AG09309 (cell line): ENCODE measurements around the gene CHMP4B.

ENCODE experiments used
- DNase-seq: peaks from one replicate; pipeline ENCODE4 v3.0.0-alpha.2; 2010; ENCODE audit warnings: low read depth
- H3K4me3 ChIP-seq: 2 replicates; pipeline ENCODE4 v1.5.1; 2011; ENCODE audit warnings: mild to moderate bottlenecking, low read depth, low read length, moderate library complexity; ENCODE audit not compliant: control insufficient read depth
- TF ChIP-seq, protein P1 (sequence below): IDR thresholded peaks from 2 replicates; pipeline ENCODE4 v1.5.1; 2011; ENCODE audit warnings: mild to moderate bottlenecking, low read depth, low read length, inconsistent platforms; ENCODE audit not compliant: insufficient read depth, control insufficient read depth; ENCODE audit errors: missing control alignments

The CHMP4B gene

DNA sequence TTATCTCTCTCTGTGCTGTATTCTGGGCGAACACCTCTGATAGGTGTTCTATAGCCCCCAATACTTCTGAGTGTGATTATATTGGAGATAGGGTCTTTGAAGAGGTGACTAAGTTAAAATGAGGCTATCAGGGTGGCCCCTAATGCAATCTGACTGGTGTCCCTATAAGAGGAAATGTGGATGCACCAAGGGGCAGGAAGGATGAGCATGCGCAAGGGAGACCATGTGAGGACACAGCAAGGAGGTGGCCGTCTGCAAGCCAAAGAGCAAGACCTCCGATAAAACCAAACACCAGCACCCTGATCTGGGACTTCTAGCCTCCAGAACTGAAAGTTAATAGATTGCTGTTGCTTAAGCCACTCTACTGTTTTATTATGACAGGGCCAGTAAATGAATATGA is 69.2 kb downstream of the CHMP4B start:
- no peak overlapping the region for H3K4me3 ChIP-seq
- TF ChIP-seq, protein P1, sequence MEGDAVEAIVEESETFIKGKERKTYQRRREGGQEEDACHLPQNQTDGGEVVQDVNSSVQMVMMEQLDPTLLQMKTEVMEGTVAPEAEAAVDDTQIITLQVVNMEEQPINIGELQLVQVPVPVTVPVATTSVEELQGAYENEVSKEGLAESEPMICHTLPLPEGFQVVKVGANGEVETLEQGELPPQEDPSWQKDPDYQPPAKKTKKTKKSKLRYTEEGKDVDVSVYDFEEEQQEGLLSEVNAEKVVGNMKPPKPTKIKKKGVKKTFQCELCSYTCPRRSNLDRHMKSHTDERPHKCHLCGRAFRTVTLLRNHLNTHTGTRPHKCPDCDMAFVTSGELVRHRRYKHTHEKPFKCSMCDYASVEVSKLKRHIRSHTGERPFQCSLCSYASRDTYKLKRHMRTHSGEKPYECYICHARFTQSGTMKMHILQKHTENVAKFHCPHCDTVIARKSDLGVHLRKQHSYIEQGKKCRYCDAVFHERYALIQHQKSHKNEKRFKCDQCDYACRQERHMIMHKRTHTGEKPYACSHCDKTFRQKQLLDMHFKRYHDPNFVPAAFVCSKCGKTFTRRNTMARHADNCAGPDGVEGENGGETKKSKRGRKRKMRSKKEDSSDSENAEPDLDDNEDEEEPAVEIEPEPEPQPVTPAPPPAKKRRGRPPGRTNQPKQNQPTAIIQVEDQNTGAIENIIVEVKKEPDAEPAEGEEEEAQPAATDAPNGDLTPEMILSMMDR = no peak
- DNase-seq = no peak

DNA sequence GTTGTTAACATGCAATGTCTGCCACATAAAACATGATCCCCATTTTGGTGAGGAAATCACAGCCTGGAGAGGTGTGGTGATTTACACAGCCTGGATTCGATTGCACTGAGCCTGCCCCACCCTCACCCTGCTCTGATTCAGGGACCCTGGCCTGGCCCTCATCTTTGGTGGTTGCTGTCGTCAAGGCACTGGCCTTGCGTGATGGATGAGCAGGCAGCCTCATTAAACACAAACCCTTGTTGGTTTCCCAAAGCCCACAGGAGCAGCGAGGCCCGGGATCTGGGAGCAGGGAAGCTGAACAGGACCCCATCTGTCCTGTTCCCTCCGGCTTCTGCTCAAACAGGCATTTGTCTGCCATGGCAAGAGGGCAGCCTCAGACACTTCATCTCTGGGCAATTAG is 70.8 kb downstream of the CHMP4B start:
- DNase-seq = no peak
- TF ChIP-seq, protein P1 = no peak
- H3K4me3 ChIP-seq = no peak overlapping the region

DNA sequence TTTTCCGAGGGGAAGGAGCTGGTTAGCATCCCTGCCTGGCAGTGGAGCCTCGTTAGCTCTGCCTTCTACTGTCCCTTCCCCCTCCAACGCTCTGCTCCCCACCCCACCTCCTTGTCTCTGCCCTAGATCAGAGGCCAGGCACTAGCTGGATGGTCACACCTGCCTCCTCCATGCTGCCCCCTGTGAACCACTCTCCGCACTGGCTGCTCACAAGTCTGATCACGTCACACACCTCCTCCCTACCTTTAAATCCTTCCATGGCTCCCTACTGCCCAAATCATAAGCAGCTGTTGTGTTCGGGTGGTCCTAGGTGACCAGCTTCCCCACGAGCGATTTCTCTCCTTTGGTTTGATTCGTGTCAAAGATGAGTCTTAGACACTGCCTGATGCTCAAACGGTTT is 71.3 kb downstream of the CHMP4B start:
- no peak for DNase-seq
- TF ChIP-seq, protein P1 = no peak
- no peak overlapping the region for H3K4me3 ChIP-seq

DNA sequence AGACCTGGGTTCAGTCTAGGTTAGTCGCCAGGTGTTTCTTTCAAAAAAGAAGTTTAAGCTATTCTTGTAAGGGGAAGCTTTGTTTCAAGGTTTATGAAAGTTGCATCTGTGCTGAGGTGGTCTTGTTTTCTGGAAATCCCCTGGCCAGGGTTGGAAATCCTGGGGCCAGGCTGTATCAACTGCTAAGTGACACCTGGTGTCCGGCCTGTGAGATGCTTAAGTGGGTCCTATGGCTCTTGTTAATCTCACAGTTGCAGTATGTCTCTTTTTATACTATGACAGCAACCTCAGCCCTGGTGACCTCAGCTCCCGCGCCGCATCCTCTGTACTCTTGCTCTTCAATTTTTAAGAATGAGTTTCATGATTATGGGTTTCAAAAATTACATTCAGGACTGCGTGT is 72.0 kb downstream of the CHMP4B start:
- no peak overlapping the region for H3K4me3 ChIP-seq
- DNase-seq = no peak
- TF ChIP-seq, protein P1 = no peak

DNA sequence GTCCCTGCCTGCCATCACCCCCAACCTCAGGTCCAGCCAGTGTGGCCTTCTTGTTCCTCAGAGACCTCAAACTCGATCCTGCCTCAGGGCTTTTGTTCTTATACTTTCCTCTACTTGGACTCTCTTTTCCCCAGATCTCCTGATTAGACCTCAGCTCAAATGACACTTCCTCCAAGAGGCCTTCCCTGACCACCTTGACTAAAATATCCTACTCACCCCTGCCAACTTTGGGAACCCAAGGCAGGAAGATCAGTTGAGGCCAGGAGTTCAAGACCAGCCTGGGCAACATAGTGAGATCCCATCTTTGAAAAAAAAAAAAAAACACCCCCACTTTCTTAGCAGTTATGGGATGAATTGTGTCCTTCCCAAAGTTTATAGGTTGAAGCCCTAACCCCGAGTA is 73.5 kb downstream of the CHMP4B start:
- TF ChIP-seq, protein P1 = no peak
- no peak overlapping the region for H3K4me3 ChIP-seq
- no peak for DNase-seq

DNA sequence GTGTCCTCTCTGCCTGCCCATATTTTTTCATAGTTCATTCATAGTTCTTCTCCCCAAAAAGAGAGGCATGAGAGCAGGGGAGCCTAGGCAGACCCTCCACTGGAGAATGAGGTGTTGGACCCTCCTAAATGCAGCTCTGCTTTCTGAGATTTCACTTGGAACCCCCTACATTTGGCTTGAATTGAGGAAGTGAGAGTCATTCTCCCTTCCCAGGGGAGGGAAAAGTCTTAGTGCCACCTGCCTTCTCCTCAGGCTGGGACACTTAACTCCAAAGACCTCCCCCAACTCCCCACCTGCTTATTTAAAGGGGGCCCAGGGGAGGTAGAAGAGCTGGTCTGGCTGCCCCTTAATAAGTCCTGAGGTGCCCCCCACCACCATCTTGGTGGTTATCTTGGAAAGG is 78.2 kb downstream of the CHMP4B start:
- no peak overlapping the region for H3K4me3 ChIP-seq
- TF ChIP-seq, protein P1 = no peak
- no peak for DNase-seq

DNA sequence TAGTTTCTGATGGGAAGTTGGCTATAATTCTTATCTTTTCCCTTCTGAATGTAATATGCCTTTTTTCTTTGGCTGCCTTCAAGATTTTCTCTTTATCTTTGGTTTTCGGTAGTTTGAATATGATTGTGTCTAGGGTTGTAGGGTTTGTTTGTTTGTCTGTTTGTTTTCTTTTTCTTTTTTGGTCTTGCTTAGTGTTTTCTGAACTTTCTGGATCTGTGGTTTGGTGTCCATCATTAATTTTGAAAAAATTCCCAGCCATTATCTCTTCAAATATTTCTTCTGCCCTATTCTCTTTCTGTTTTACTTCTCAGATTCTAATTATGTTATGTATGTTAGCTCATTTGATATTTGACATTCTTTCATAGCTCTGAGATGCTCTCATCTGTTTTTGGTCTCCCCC is 79.4 kb downstream of the CHMP4B start:
- TF ChIP-seq, protein P1 = no peak
- DNase-seq = no peak
- no peak overlapping the region for H3K4me3 ChIP-seq
